Stomach (tissue), 9 donors: ENCODE measurements around the gene STKLD1. TPM values are rescaled to one million over a fixed set of nuclear protein-coding genes. Genes with fewer than 3 reads are reported as not detected.

Experiments used
- DNase-seq, 2 donors: peaks; one replicate each; pipeline versions ENCODE4 v3.0.0 to v3.0.0-alpha.2; 2013 to 2019
- H3K27ac ChIP-seq, 5 donors: fragments of 200-600 bp in 4 of 5; sonication (generic) in 4 of 5; one replicate each; pipeline ENCODE4 v1.5.1; 2013 to 2019; ENCODE audit warnings: mild to moderate bottlenecking in 1 of 5, moderate library complexity in 1 of 5
- H3K27me3 ChIP-seq, 3 donors: fragments of 200-600 bp; sonication (generic); one replicate each; pipeline ENCODE4 v1.5.1; 2017 to 2019; ENCODE audit warnings: mixed run types in 1 of 3
- H3K36me3 ChIP-seq, 4 donors: fragments of 200-600 bp; sonication (generic); 1 replicate in 3 of 4; 2 replicates in 1 of 4; pipeline ENCODE4 v1.5.1; 2016 to 2019
- H3K4me1 ChIP-seq, 4 donors: fragments of 200-600 bp; sonication (generic); one replicate each; pipeline ENCODE4 v1.5.1; 2016 to 2019
- H3K4me3 ChIP-seq, 4 donors: fragments of 200-600 bp; sonication (generic) in 3 of 4; one replicate each; pipeline ENCODE4 v1.5.1; 2016 to 2019; ENCODE audit warnings: mild to moderate bottlenecking in 1 of 4
- H3K9me3 ChIP-seq, 4 donors: fragments of 200-600 bp; sonication (generic); one replicate each; pipeline ENCODE4 v1.5.1; 2016 to 2019
- CTCF ChIP-seq, 7 experiments: fragments of 450-650 bp in 4 of 7; fragments of 200-600 bp in 3 of 7; sonication (generic) in 3 of 7; IDR thresholded peaks; one replicate each; pipeline ENCODE4 v1.5.1; 2016 to 2019; ENCODE audit warnings: antibody characterized with exemption in 7 of 7, control low read depth in 2 of 7, mild to moderate bottlenecking in 1 of 7
- EP300 ChIP-seq: sonication (generic); formaldehyde crosslinking; IDR thresholded peaks from one replicate; pipeline ENCODE4 v1.6.1; 2017; ENCODE audit warnings: antibody characterized with exemption
- POLR2A ChIP-seq, 4 donors: fragments of 450-650 bp; IDR thresholded peaks; one replicate each; pipeline ENCODE4 v1.6.1; 2016; ENCODE audit warnings: antibody characterized with exemption in 4 of 4, control low read depth in 2 of 4, mild to moderate bottlenecking in 1 of 4, moderate library complexity in 1 of 4
- POLR2AphosphoS5 ChIP-seq, 3 donors: sonication (generic); formaldehyde crosslinking; IDR thresholded peaks; one replicate each; pipeline ENCODE4 v1.6.1; 2016; ENCODE audit warnings: antibody characterized with exemption in 3 of 3
- WGBS, 5 donors: extraction: QIAGEN DNeasy Blood & Tissue Kit in 3 of 5; methylation state at CpG; one replicate each; pipeline versions ENCODE4 v1.1.5 to v1.1.7; 2013 to 2018; 5-methylcytosine and 5-hydroxymethylcytosine counted together
- intact Hi-C: fragments of 100-400 bp; cut with DNase I; formaldehyde crosslinking; loops from one replicate; pipeline ENCODE4 v1.15.1; 2023; ENCODE audit warnings: low total_unique reads
- polyA plus RNA-seq, 3 donors: library from polyadenylated mRNA; stranded (reverse); fragments of 200-250 nt; gene quantifications; one replicate each; pipeline ENCODE4 v1.2.3, GENCODE V29; 2013
- total RNA-seq, 5 donors: library from RNA; depleted of rRNA; stranded (reverse); fragments of >200 nt; gene quantifications; one replicate each; pipeline versions ENCODE4 v1.1.0 to v1.2.3, GENCODE V29; 2014 to 2016
- donor health status: healthy with polysubstance abuse.
- donor health status: Bipolar disorder and iron deficiency.
- donor health status: healthy.

STKLD1 gene
- total and polyA plus RNA-seq, 8 donors, result 1.3 to 2.6 (median 1.9) TPM; not detected in 5

- Histone ChIP-seq H3K27ac (no peak overlapping the region), H3K27me3 (peaks cover 0 to 46% (median 11%) of the 10 kb centered on the region in 3 donors), H3K4me3 (no peak overlapping the region), H3K4me1 (peaks cover 16 to 33% (median 28%) of the 10 kb centered on the region in 4 donors), H3K36me3 (no peaks in the 10 kb centered on the region), H3K9me3 (no peaks in the 10 kb centered on the region)
- intact Hi-C loops, result no loop called here
- 21 to 38% (median 30%) methylated on average over 22 to 49 of the region's 49 CpGs for WGBS, 5 donors
- no peak for TF ChIP-seq POLR2A (IDR thresholded peaks at IDR 0.05)
- no peak for TF ChIP-seq POLR2AphosphoS5 (IDR thresholded peaks at IDR 0.05)
- no peak for TF ChIP-seq EP300
- TF ChIP-seq CTCF (IDR thresholded peaks at IDR 0.05), result peak in 5 of 7 experiments; percentile 19 to 53 (median 42)
- DNase-seq, result peak; percentile 65 to 83
Measured at GRCh38 chr9:133429641-133430161, 53.5 kb downstream of the STKLD1 start.

GRCh38 chr9:133430244-133430643 lies 54.1 kb downstream of the STKLD1 start:
- DNase-seq, result no peak
- Histone ChIP-seq H3K27ac (no peak overlapping the region), H3K27me3 (peaks cover 0 to 45% (median 11%) of the 10 kb centered on the region in 3 donors), H3K9me3 (no peaks in the 10 kb centered on the region), H3K36me3 (no peaks in the 10 kb centered on the region), H3K4me1 (peaks cover 16 to 29% (median 26%) of the 10 kb centered on the region in 4 donors), H3K4me3 (no peak overlapping the region)
- 81 to 96% (median 95%) methylated on average over 1 of the region's 1 CpG for WGBS, 5 donors
- TF ChIP-seq CTCF (IDR thresholded peaks at IDR 0.05), result no peak
- no peak for TF ChIP-seq POLR2A (IDR thresholded peaks at IDR 0.05)
- TF ChIP-seq POLR2AphosphoS5 (IDR thresholded peaks at IDR 0.05), result no peak
- no peak for TF ChIP-seq EP300
- intact Hi-C loops, result no loop called here

- Histone ChIP-seq H3K27ac (no peak overlapping the region), H3K4me1 (peaks cover 9 to 15% (median 13%) of the 10 kb centered on the region in 4 donors), H3K27me3 (peaks cover 0 to 19% (median 3%) of the 10 kb centered on the region in 3 donors), H3K9me3 (no peaks in the 10 kb centered on the region), H3K36me3 (no peaks in the 10 kb centered on the region), H3K4me3 (no peak overlapping the region)
- TF ChIP-seq EP300 (no peak), POLR2A (IDR thresholded peaks at IDR 0.05) (no peak), CTCF (IDR thresholded peaks at IDR 0.05) (no peak)
- WGBS, 5 donors, result 79 to 89% (median 87%) methylated on average over 6 to 11 of the region's 11 CpGs
- no peak for DNase-seq
- intact Hi-C loops, result no loop called here
Measured at GRCh38 chr9:133433351-133433843, 57.2 kb downstream of the STKLD1 start.

GRCh38 chr9:133436681-133437080 lies 60.5 kb downstream of the STKLD1 start:
- no peak overlapping the region for H3K4me3 ChIP-seq
- no peak for DNase-seq
- 71 to 88% (median 82%) methylated on average over 8 to 16 of the region's 16 CpGs for whole genome bisulfite sequencing, 5 donors
- TF ChIP-seq POLR2AphosphoS5 (IDR thresholded peaks at IDR 0.05) (no peak), EP300 (no peak), POLR2A (IDR thresholded peaks at IDR 0.05) (no peak), CTCF (IDR thresholded peaks at IDR 0.05) (no peak)
- intact Hi-C loops, result no loop called here
- H3K36me3 ChIP-seq, result no peaks in the 10 kb centered on the region
- no peaks in the 10 kb centered on the region for H3K27me3 ChIP-seq
- H3K4me1 ChIP-seq, result no peaks in the 10 kb centered on the region
- no peak overlapping the region for H3K27ac ChIP-seq
- no peaks in the 10 kb centered on the region for H3K9me3 ChIP-seq
